SH-SY5Y (cell line): ENCODE results near the gene IGFBP1.

Experiments
- GATA2 ChIP-seq: IDR thresholded peaks from 2 replicates; pipeline ENCODE4 v1.6.1; 2011; ENCODE audit warnings: mild to moderate bottlenecking, low read depth, low read length
- GATA3 ChIP-seq: IDR thresholded peaks from 2 replicates; pipeline ENCODE4 v1.6.1; 2011; ENCODE audit warnings: low read depth, mild to moderate bottlenecking, low read length, moderate library complexity

- TF ChIP-seq GATA2 (no peak), GATA3 (no peak)
These were observed 7.0 kb upstream of the IGFBP1 start for GRCh38 chr7:45881280-45881758.
